B cell (primary cell): ENCODE data around the gene ZDHHC18. TPM values are rescaled to one million over a fixed set of nuclear protein-coding genes. Genes with fewer than 3 reads are reported as not detected.

Source experiments
- ATAC-seq: fragments of 200-7000 bp; cut with Tn5 transposase; one replicate; pipeline ENCODE4 v1.10.0; 2021; ENCODE audit warnings: low read depth, mild to moderate bottlenecking, moderate number of reproducible peaks, moderate library complexity
- CTCF ChIA-PET: fragments of 350-600 bp; sonication (Branson Sonifier 250); formaldehyde crosslinking; loops from one replicate; lab custom pipeline; 2021; ENCODE audit warnings: antibody characterized with exemption, inconsistent platforms; lab: Charles Lee
- POLR2A ChIA-PET: fragments of 350-600 bp; sonication (Branson Sonifier 250); formaldehyde crosslinking; loops from one replicate; lab custom pipeline; 2021; ENCODE audit warnings: antibody characterized with exemption; lab: Charles Lee
- DNase-seq: peaks from one replicate; pipeline ENCODE4 v3.0.0; 2013
- H2AFZ ChIP-seq: 2 replicates; pipeline ENCODE4 v1.6.1; 2012; ENCODE audit warnings: mild to moderate bottlenecking, low read depth, low read length; ENCODE audit not compliant: insufficient read depth, poor library complexity, severe bottlenecking
- H3K27ac ChIP-seq, 2 donors: 1 replicate in 1 of 2; 2 replicates in 1 of 2; pipeline ENCODE4 v1.5.1; 2012 to 2013; ENCODE audit warnings: low read length in 2 of 2, mild to moderate bottlenecking in 2 of 2, moderate library complexity in 1 of 2
- H3K27me3 ChIP-seq, 4 experiments: fragments of 200-600 bp in 1 of 4; sonication (generic) in 1 of 4; replicated peaks in 1 of 4; 1 replicate in 2 of 4; 2 replicates in 2 of 4; pipeline versions ENCODE4 v1.6.1 to v1.7.0; 2013 to 2016; ENCODE audit warnings: low read length in 3 of 4, mild to moderate bottlenecking in 2 of 4, mixed read lengths in 1 of 4, moderate library complexity in 1 of 4; ENCODE audit not compliant: insufficient read depth in 4 of 4, control insufficient read depth in 3 of 4; ENCODE audit errors: control extremely low read depth in 1 of 4
- H3K36me3 ChIP-seq, 2 experiments: replicated peaks in 1 of 2; 1 replicate in 1 of 2; 2 replicates in 1 of 2; pipeline versions ENCODE4 v1.6.1 to v1.7.1; 2013; ENCODE audit warnings: low read length in 1 of 2; ENCODE audit not compliant: insufficient read depth in 2 of 2, control insufficient read depth in 1 of 2; ENCODE audit errors: control extremely low read depth in 1 of 2, extremely low read depth in 1 of 2
- H3K4me1 ChIP-seq, 2 donors: fragments of 200-600 bp in 1 of 2; sonication (generic) in 1 of 2; 1 replicate in 1 of 2; 2 replicates in 1 of 2; pipeline versions ENCODE4 v1.5.1 to v1.6.1; 2013 to 2017; ENCODE audit warnings: low read length in 2 of 2; ENCODE audit not compliant: control insufficient read depth in 2 of 2, insufficient read depth in 2 of 2
- H3K4me2 ChIP-seq: replicated peaks from 2 replicates; pipeline ENCODE3; 2012; ENCODE audit warnings: mild to moderate bottlenecking, low read depth, low read length; ENCODE audit not compliant: poor library complexity, severe bottlenecking
- H3K4me3 ChIP-seq, 5 experiments: fragments of 200-600 bp in 1 of 5; sonication (generic) in 1 of 5; 1 replicate in 3 of 5; 2 replicates in 2 of 5; pipeline versions ENCODE4 v1.5.1 to v1.7.0; 2011 to 2016; ENCODE audit warnings: low read length in 4 of 5, mild to moderate bottlenecking in 4 of 5, low read depth in 2 of 5, control low read depth in 1 of 5, moderate library complexity in 1 of 5; ENCODE audit not compliant: insufficient read depth in 1 of 5; ENCODE audit errors: control extremely low read depth in 1 of 5, extremely low read depth in 1 of 5
- H3K79me2 ChIP-seq: fragments of 200-600 bp; sonication (generic); one replicate; pipeline ENCODE4 v1.6.0; 2016; ENCODE audit warnings: low read length; ENCODE audit not compliant: control insufficient read depth, insufficient read depth
- H3K9ac ChIP-seq: fragments of 200-600 bp; sonication (generic); 2 replicates; pipeline ENCODE4 v1.6.1; 2017; ENCODE audit warnings: mild to moderate bottlenecking, low read length, moderate library complexity
- H3K9me3 ChIP-seq, 3 donors: one replicate each; pipeline versions ENCODE4 v1.6.1 to v1.7.1; 2013; ENCODE audit warnings: low read length in 2 of 3; ENCODE audit not compliant: control insufficient read depth in 2 of 3, insufficient read depth in 1 of 3; ENCODE audit errors: control extremely low read depth in 1 of 3
- H4K20me1 ChIP-seq: 2 replicates; pipeline ENCODE4 v1.6.0; 2012; ENCODE audit warnings: mild to moderate bottlenecking, low read length; ENCODE audit not compliant: insufficient read depth, control insufficient read depth, poor library complexity, severe bottlenecking
- H3K27ac Mint-ChIP-seq: one replicate; pipeline ENCODE4 v1.8.0; 2021; ENCODE audit warnings: mixed read lengths
- H3K27me3 Mint-ChIP-seq: one replicate; pipeline ENCODE4 v1.8.0; 2021; ENCODE audit warnings: mixed read lengths
- H3K4me1 Mint-ChIP-seq: one replicate; pipeline ENCODE4 v1.8.0; 2021; ENCODE audit warnings: mixed read lengths
- H3K4me3 Mint-ChIP-seq: one replicate; pipeline ENCODE4 v1.8.0; 2021; ENCODE audit warnings: mixed read lengths
- H3K9me3 Mint-ChIP-seq: one replicate; pipeline ENCODE4 v1.8.0; 2022; ENCODE audit warnings: mixed read lengths; ENCODE audit not compliant: insufficient read depth
- CTCF ChIP-seq: fragments of 200-600 bp; IDR thresholded peaks from one replicate; pipeline ENCODE4 v1.8.0; 2022; ENCODE audit warnings: antibody characterized with exemption, mild to moderate bottlenecking
- EZH2 ChIP-seq: IDR thresholded peaks from 2 replicates; pipeline ENCODE4 v1.6.1; 2012; ENCODE audit warnings: borderline replicate concordance, low read depth, mild to moderate bottlenecking, moderate library complexity, low read length; ENCODE audit not compliant: insufficient read depth, poor library complexity, severe bottlenecking
- WGBS: methylation state at CpG from one replicate; pipeline ENCODE4 v1.1.5; 2013; ENCODE audit warnings: missing lambda C conversion rate; ENCODE audit not compliant: insufficient coverage; 5-methylcytosine and 5-hydroxymethylcytosine counted together
- intact Hi-C: fragments of 100-400 bp; cut with micrococcal nuclease; formaldehyde crosslinking; loops from one replicate; pipeline ENCODE4 v1.10.0; 2022
- polyA plus RNA-seq: library from polyadenylated mRNA; depleted of rRNA; stranded (reverse); fragments of >200 nt; gene quantifications from 2 replicates; pipeline ENCODE4 v1.2.3, GENCODE V29; 2012
- total RNA-seq, 2 donors: library from RNA; stranded (reverse); fragments of 120-200 nt in 1 of 2; gene quantifications; 1 replicate in 1 of 2; 2 replicates in 1 of 2; pipeline versions ENCODE4 v1.2.3 to v1.2.4, GENCODE V29; 2013 to 2022

ZDHHC18 gene
- total and polyA plus RNA-seq, 2 donors (not counting 1 experiment from before 2014, with no cell fraction given) = 25.8 to 30.8 TPM

- H3K27ac Mint-ChIP-seq = peak overlapping the region; percentile 84
- peaks cover 7% of the 10 kb centered on the region for H3K27me3 Mint-ChIP-seq
- Histone ChIP-seq H3K27me3 (peaks cover 0 to 16% (median 4%) of the 10 kb centered on the region in 4 experiments), H3K27ac (peak overlapping the region; percentile 22 to 64), H3K9ac (peak overlapping the region; percentile 65), H3K4me2 (peak overlapping the region; percentile 99), H3K4me1 (peaks cover 30 to 47% of the 10 kb centered on the region in 2 donors), H3K36me3 (peaks cover 0 to 5% of the 10 kb centered on the region in 2 experiments), H2AFZ (peak overlapping the region; percentile 56), H3K79me2 (peaks cover 22% of the 10 kb centered on the region), H3K9me3 (no peaks in the 10 kb centered on the region), H3K4me3 (peak overlapping the region; percentile 48 to 89 (median 66)), H4K20me1 (peaks cover 14% of the 10 kb centered on the region)
- ATAC-seq (no peak), DNase-seq (no peak)
- H3K4me3 Mint-ChIP-seq = peak overlapping the region; percentile 87
- ChIA-PET POLR2A (no interaction called here), CTCF (no interaction called here)
- intact Hi-C loops = no loop called here
- 3% methylated on average over 14 of the region's 17 CpGs for WGBS
- H3K9me3 Mint-ChIP-seq = no peaks in the 10 kb centered on the region
- H3K4me1 Mint-ChIP-seq = peaks cover 54% of the 10 kb centered on the region
- no peak for TF ChIP-seq CTCF
- TF ChIP-seq EZH2 = no peak
These were observed 667 bp downstream of the ZDHHC18 start for GRCh38 chr1:26827106-26827604.

GRCh38 chr1:26827663-26828062, 1.2 kb downstream of the ZDHHC18 start:
- Histone ChIP-seq H4K20me1 (peaks cover 14% of the 10 kb centered on the region), H3K4me1 (peaks cover 33 to 52% of the 10 kb centered on the region in 2 donors), H3K9me3 (no peaks in the 10 kb centered on the region), H3K4me2 (peak overlapping the region; percentile 99), H3K27ac (peak overlapping the region; percentile 22 to 64), H3K36me3 (peaks cover 0 to 5% of the 10 kb centered on the region in 2 experiments), H2AFZ (peak overlapping the region; percentile 56), H3K9ac (peak overlapping the region; percentile 65), H3K79me2 (peaks cover 22% of the 10 kb centered on the region), H3K4me3 (peak overlapping the region; percentile 48 to 89 (median 66)), H3K27me3 (peaks cover 0 to 14% (median 4%) of the 10 kb centered on the region in 4 experiments)
- CTCF ChIA-PET = interaction anchor here (0.8 to 4.4 kb wide), 3 partner anchors 17 to 39 kb away, joined by 3 to 19 read pairs (median 8); no protein-coding TSS in a partner anchor
- intact Hi-C loops = no loop called here
- ATAC-seq (no peak), DNase-seq (no peak)
- TF ChIP-seq EZH2 (no peak), CTCF (no peak)
- peak overlapping the region; percentile 87 for H3K4me3 Mint-ChIP-seq
- peaks cover 7% of the 10 kb centered on the region for H3K27me3 Mint-ChIP-seq
- H3K4me1 Mint-ChIP-seq = peaks cover 58% of the 10 kb centered on the region
- peak overlapping the region; percentile 84 for H3K27ac Mint-ChIP-seq
- POLR2A ChIA-PET = interaction anchor here (1.0 kb wide), 1 partner anchor 39 kb away, joined by 3 read pairs; no protein-coding TSS in a partner anchor
- no peaks in the 10 kb centered on the region for H3K9me3 Mint-ChIP-seq
- WGBS = 64% methylated on average over 10 of the region's 11 CpGs
